Stomach (tissue), 9 donors: ENCODE results near the gene MAN2A1. TPM values are rescaled to one million over a fixed set of nuclear protein-coding genes. Genes with fewer than 3 reads are reported as not detected.

ENCODE experiments used
- DNase-seq, 2 donors: peaks; one replicate each; pipeline versions ENCODE4 v3.0.0 to v3.0.0-alpha.2; 2013 to 2019
- H3K27ac ChIP-seq, 5 donors: fragments of 200-600 bp in 4 of 5; sonication (generic) in 4 of 5; one replicate each; pipeline ENCODE4 v1.5.1; 2013 to 2019; ENCODE audit warnings: mild to moderate bottlenecking in 1 of 5, moderate library complexity in 1 of 5
- H3K27me3 ChIP-seq, 3 donors: fragments of 200-600 bp; sonication (generic); one replicate each; pipeline ENCODE4 v1.5.1; 2017 to 2019; ENCODE audit warnings: mixed run types in 1 of 3
- H3K36me3 ChIP-seq, 4 donors: fragments of 200-600 bp; sonication (generic); 1 replicate in 3 of 4; 2 replicates in 1 of 4; pipeline ENCODE4 v1.5.1; 2016 to 2019
- H3K4me1 ChIP-seq, 4 donors: fragments of 200-600 bp; sonication (generic); one replicate each; pipeline ENCODE4 v1.5.1; 2016 to 2019
- H3K4me3 ChIP-seq, 4 donors: fragments of 200-600 bp; sonication (generic) in 3 of 4; one replicate each; pipeline ENCODE4 v1.5.1; 2016 to 2019; ENCODE audit warnings: mild to moderate bottlenecking in 1 of 4
- H3K9me3 ChIP-seq, 4 donors: fragments of 200-600 bp; sonication (generic); one replicate each; pipeline ENCODE4 v1.5.1; 2016 to 2019
- CTCF ChIP-seq, 7 experiments: fragments of 450-650 bp in 4 of 7; fragments of 200-600 bp in 3 of 7; sonication (generic) in 3 of 7; IDR thresholded peaks; one replicate each; pipeline ENCODE4 v1.5.1; 2016 to 2019; ENCODE audit warnings: antibody characterized with exemption in 7 of 7, control low read depth in 2 of 7, mild to moderate bottlenecking in 1 of 7
- EP300 ChIP-seq: sonication (generic); formaldehyde crosslinking; IDR thresholded peaks from one replicate; pipeline ENCODE4 v1.6.1; 2017; ENCODE audit warnings: antibody characterized with exemption
- POLR2A ChIP-seq, 4 donors: fragments of 450-650 bp; IDR thresholded peaks; one replicate each; pipeline ENCODE4 v1.6.1; 2016; ENCODE audit warnings: antibody characterized with exemption in 4 of 4, control low read depth in 2 of 4, mild to moderate bottlenecking in 1 of 4, moderate library complexity in 1 of 4
- POLR2AphosphoS5 ChIP-seq, 3 donors: sonication (generic); formaldehyde crosslinking; IDR thresholded peaks; one replicate each; pipeline ENCODE4 v1.6.1; 2016; ENCODE audit warnings: antibody characterized with exemption in 3 of 3
- WGBS, 5 donors: extraction: QIAGEN DNeasy Blood & Tissue Kit in 3 of 5; methylation state at CpG; one replicate each; pipeline versions ENCODE4 v1.1.5 to v1.1.7; 2013 to 2018; 5-methylcytosine and 5-hydroxymethylcytosine counted together
- intact Hi-C: fragments of 100-400 bp; cut with DNase I; formaldehyde crosslinking; loops from one replicate; pipeline ENCODE4 v1.15.1; 2023; ENCODE audit warnings: low total_unique reads
- polyA plus RNA-seq, 3 donors: library from polyadenylated mRNA; stranded (reverse); fragments of 200-250 nt; gene quantifications; one replicate each; pipeline ENCODE4 v1.2.3, GENCODE V29; 2013
- total RNA-seq, 5 donors: library from RNA; depleted of rRNA; stranded (reverse); fragments of >200 nt; gene quantifications; one replicate each; pipeline versions ENCODE4 v1.1.0 to v1.2.3, GENCODE V29; 2014 to 2016
- donor health status: healthy with polysubstance abuse.
- donor health status: Bipolar disorder and iron deficiency.
- donor health status: healthy.

Gene MAN2A1
- total and polyA plus RNA-seq, 8 donors = 6.1 to 136 (median 33.6) TPM

GRCh38 chr5:109739741-109740728 is 50.3 kb downstream of the MAN2A1 start:
- intact Hi-C loops = no loop called here
- peak; percentile 35 to 47 for DNase-seq
- H3K9me3 ChIP-seq = no peaks in the 10 kb centered on the region
- no peaks in the 10 kb centered on the region for H3K27me3 ChIP-seq
- peaks cover 6 to 44% (median 30%) of the 10 kb centered on the region in 4 donors for H3K4me1 ChIP-seq
- peak overlapping the region in 2 of 5 donors; percentile 14 to 25 for H3K27ac ChIP-seq
- 43 to 62% (median 45%) methylated on average over 4 of the region's 4 CpGs for WGBS, 5 donors
- H3K4me3 ChIP-seq = no peak overlapping the region
- TF ChIP-seq POLR2A (IDR thresholded peaks at IDR 0.05) = no peak
- no peak for TF ChIP-seq CTCF (IDR thresholded peaks at IDR 0.05)
- no peak for TF ChIP-seq EP300
- TF ChIP-seq POLR2AphosphoS5 (IDR thresholded peaks at IDR 0.05) = no peak
- no peaks in the 10 kb centered on the region for H3K36me3 ChIP-seq

GRCh38 chr5:109740966-109741365 is 51.2 kb downstream of the MAN2A1 start:
- 69 to 94% (median 71%) methylated on average over 1 of the region's 1 CpG for WGBS, 5 donors
- no peak for DNase-seq
- TF ChIP-seq CTCF (IDR thresholded peaks at IDR 0.05) (no peak), POLR2A (IDR thresholded peaks at IDR 0.05) (no peak), EP300 (no peak), POLR2AphosphoS5 (IDR thresholded peaks at IDR 0.05) (no peak)
- Histone ChIP-seq H3K27me3 (no peaks in the 10 kb centered on the region), H3K9me3 (no peaks in the 10 kb centered on the region), H3K36me3 (no peaks in the 10 kb centered on the region), H3K4me3 (no peak overlapping the region), H3K4me1 (peaks cover 6 to 44% (median 30%) of the 10 kb centered on the region in 4 donors), H3K27ac (no peak overlapping the region)
- intact Hi-C loops = no loop called here

DNA sequence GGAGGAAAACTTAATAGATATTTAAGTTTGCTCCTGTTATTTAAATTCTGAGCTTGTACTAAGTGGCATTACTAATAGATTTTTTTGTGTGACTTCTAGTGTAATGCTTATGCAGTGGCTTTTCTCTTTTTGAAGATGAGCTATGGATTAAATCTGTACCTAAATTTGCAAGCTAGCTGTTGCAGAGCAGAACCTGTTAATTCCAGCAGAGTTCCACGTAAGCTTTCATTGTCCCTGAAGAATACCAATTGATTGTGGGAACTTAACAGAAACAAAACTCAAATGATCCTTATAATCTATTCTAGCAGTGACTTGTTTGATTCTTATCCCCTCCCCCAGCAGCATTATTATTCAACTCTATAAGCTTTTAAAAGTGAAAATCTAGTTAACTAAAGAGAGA is 51.7 kb downstream of the MAN2A1 start:
- WGBS, 5 donors = 78 to 96% (median 94%) methylated on average over 1 of the region's 1 CpG
- H3K9me3 ChIP-seq = no peaks in the 10 kb centered on the region
- no peaks in the 10 kb centered on the region for H3K36me3 ChIP-seq
- H3K4me3 ChIP-seq = no peak overlapping the region
- H3K27ac ChIP-seq = no peak overlapping the region
- no peak for DNase-seq
- TF ChIP-seq POLR2AphosphoS5 (IDR thresholded peaks at IDR 0.05) (no peak), CTCF (IDR thresholded peaks at IDR 0.05) (no peak), POLR2A (IDR thresholded peaks at IDR 0.05) (no peak), EP300 (no peak)
- no peaks in the 10 kb centered on the region for H3K27me3 ChIP-seq
- intact Hi-C loops = no loop called here
- H3K4me1 ChIP-seq = peaks cover 6 to 44% (median 30%) of the 10 kb centered on the region in 4 donors

GRCh38 chr5:109743041-109743531 is 53.4 kb downstream of the MAN2A1 start:
- TF ChIP-seq EP300 (no peak), POLR2AphosphoS5 (IDR thresholded peaks at IDR 0.05) (no peak), CTCF (IDR thresholded peaks at IDR 0.05) (no peak), POLR2A (IDR thresholded peaks at IDR 0.05) (no peak)
- H3K4me3 ChIP-seq = no peak overlapping the region
- H3K27ac ChIP-seq = peak overlapping the region in 3 of 5 donors; percentile 6 to 56 (median 49)
- no peaks in the 10 kb centered on the region for H3K27me3 ChIP-seq
- peaks cover 6 to 44% (median 30%) of the 10 kb centered on the region in 4 donors for H3K4me1 ChIP-seq
- H3K36me3 ChIP-seq = no peaks in the 10 kb centered on the region
- no peak for DNase-seq
- 67 to 75% (median 72%) methylated on average over 5 of the region's 5 CpGs for WGBS, 5 donors
- no peaks in the 10 kb centered on the region for H3K9me3 ChIP-seq
- intact Hi-C loops = no loop called here
